ENCODE data around the gene UBA52.
"Not testable (repeated sequence)": the region's sequence is repeated elsewhere in the genome, so short reads cannot be mapped to it uniquely, and the experiment has no call there.

UBA52 gene

GRCh38 chr19:18537431-18537830 lies 34.2 kb upstream of the UBA52 start:
- Histone ChIP-seq H3K27ac (ENCODE audit: low read depth, low read length) (no peak overlapping the region), H3K9me3 (ENCODE audit: control insufficient read depth, insufficient read depth, low read length) (no peaks in the 10 kb centered on the region), H3K4me3 (ENCODE audit: low read depth, low read length) (no peak overlapping the region), H3K4me1 (ENCODE audit: control insufficient read depth, insufficient read depth, low read length) (0 out of 2 replicates have a peak, but pooled peaks cover 2% of the 10 kb centered on the region), H3K36me3 (ENCODE audit: control insufficient read depth, insufficient read depth, low read length) (peaks cover 72% of the 10 kb centered on the region), H3K9ac (ENCODE audit: low read depth, low read length) (no peak overlapping the region), H3K27me3 (ENCODE audit: control insufficient read depth, insufficient read depth, low read length) (no peaks in the 10 kb centered on the region)

DNA sequence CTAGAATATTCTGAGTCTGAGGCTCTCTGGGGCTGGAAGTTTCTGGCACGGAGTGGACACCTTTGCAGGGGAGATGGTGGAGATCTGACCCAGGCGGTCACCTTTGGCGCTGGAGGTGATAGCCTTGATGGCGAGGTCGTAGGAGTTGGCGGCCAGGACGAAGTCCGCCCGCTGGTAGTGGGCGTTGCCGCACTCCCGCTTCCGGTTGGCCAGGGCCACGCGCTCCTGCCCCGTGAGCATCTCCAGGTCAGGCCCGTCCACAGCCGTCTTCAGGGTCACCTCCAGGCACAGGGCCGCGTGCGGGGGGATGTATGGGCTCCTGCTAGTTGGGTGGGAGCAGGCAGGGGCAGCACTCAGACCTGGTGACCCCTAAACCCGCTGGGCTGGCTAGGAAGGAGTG lies 33.5 kb upstream of the UBA52 start:
- Histone ChIP-seq H3K27me3 (ENCODE audit: control insufficient read depth, insufficient read depth, low read length) (no peaks in the 10 kb centered on the region), H3K9me3 (ENCODE audit: control insufficient read depth, insufficient read depth, low read length) (no peaks in the 10 kb centered on the region), H3K36me3 (ENCODE audit: control insufficient read depth, insufficient read depth, low read length) (peaks cover 65% of the 10 kb centered on the region), H3K9ac (ENCODE audit: low read depth, low read length) (no peak overlapping the region), H3K4me1 (ENCODE audit: control insufficient read depth, insufficient read depth, low read length) (0 out of 2 replicates have a peak, but pooled peaks cover 3% of the 10 kb centered on the region), H3K27ac (ENCODE audit: low read depth, low read length) (no peak overlapping the region), H3K4me3 (ENCODE audit: low read depth, low read length) (no peak overlapping the region)

DNA sequence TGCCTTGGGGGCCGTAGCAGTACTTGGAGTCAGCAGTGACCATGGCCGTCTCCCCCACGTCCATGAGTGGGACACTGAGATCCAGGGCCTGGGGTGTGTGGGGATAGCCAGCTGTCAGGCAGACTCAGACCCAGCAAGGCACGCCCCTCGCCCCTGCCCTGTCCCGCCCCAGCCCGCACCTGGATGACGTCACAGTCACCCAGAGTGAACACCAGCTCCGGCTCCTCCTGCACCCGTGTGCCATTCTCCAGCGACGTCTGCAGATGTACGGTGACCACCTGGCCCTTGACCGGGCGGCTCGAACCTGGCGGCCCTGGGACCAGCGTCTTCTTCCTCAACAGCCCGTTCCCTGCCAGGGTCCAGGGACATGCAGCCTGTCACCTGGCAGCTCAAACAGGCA lies 32.3 kb upstream of the UBA52 start:
- H3K4me1 ChIP-seq (ENCODE audit: control insufficient read depth, insufficient read depth, low read length), result peaks cover 9% of the 10 kb centered on the region
- H3K27ac ChIP-seq (ENCODE audit: low read depth, low read length), result no peak overlapping the region
- H3K9ac ChIP-seq (ENCODE audit: low read depth, low read length), result no peak overlapping the region
- H3K4me3 ChIP-seq (ENCODE audit: low read depth, low read length), result no peak overlapping the region
- peaks cover 62% of the 10 kb centered on the region for H3K36me3 ChIP-seq (ENCODE audit: control insufficient read depth, insufficient read depth, low read length)
- H3K27me3 ChIP-seq (ENCODE audit: control insufficient read depth, insufficient read depth, low read length), result no peaks in the 10 kb centered on the region
- no peaks in the 10 kb centered on the region for H3K9me3 ChIP-seq (ENCODE audit: control insufficient read depth, insufficient read depth, low read length)

DNA sequence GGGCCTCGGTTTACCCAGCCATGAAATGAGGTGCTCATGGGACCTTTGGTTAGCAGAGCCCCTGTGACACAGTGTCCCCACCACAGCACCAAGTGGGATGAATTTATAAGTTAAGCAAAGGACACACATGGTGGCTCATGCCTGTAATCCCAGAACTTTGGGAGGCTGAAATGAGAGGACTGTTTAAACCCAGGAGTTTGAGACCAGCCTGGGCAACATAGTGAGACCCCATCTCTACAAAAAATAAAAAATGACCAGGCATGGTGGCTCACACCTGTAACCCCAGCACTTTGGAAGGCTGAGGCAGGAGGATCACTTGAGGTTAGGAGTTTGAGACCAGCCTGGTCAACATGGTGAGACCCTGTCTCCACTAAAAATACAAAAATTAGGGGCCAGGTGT lies 31.5 kb upstream of the UBA52 start:
- H3K9me3 ChIP-seq (ENCODE audit: control insufficient read depth, insufficient read depth, low read length); H3K4me1 ChIP-seq (ENCODE audit: control insufficient read depth, insufficient read depth, low read length); H3K27ac ChIP-seq (ENCODE audit: low read depth, low read length); H3K9ac ChIP-seq (ENCODE audit: low read depth, low read length); H3K4me3 ChIP-seq (ENCODE audit: low read depth, low read length); H3K27me3 ChIP-seq (ENCODE audit: control insufficient read depth, insufficient read depth, low read length): not testable (repeated sequence)
- peaks cover 59% of the 10 kb centered on the region for H3K36me3 ChIP-seq (ENCODE audit: control insufficient read depth, insufficient read depth, low read length)

DNA sequence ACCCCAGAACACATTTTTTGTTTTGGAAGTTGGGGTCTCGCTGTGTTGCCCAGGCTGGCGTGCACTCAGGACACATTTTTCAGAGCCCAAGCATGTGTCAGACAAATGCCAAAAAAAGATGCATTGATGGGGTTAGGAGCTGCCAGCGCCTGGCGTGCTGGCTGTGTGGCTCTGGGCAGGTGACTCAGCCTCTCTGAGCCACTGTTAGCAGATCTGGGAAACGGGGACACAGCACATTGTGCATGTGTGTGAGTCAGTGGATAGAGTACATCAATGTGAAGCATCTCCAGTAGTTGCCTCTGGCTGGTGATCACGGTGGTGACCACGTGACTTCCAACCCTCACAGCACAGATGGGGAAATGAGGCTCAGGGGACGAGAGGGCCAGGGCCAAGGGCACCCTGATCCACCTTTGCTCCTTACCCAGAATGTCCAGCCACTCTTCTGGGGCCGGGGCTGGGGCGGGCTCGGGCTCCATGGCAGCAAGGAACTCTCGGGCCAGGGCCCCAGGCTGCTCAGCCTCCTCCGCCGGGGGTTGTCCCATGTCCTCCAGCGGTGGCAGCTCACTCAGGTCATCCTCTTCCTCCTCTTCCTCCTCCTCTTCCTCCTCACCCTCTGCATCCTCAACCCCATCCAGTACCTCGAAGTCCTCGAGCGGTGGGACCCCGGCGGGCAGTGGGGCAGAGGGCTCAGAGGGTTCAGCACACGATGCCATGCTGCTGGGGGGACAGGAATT lies 30.2 kb upstream of the UBA52 start:
- Histone ChIP-seq H3K9ac (ENCODE audit: low read depth, low read length) (no peak overlapping the region), H3K27me3 (ENCODE audit: control insufficient read depth, insufficient read depth, low read length) (no peaks in the 10 kb centered on the region), H3K27ac (ENCODE audit: low read depth, low read length) (no peak overlapping the region), H3K4me1 (ENCODE audit: control insufficient read depth, insufficient read depth, low read length) (peaks cover 9% of the 10 kb centered on the region), H3K36me3 (ENCODE audit: control insufficient read depth, insufficient read depth, low read length) (peaks cover 47% of the 10 kb centered on the region), H3K9me3 (ENCODE audit: control insufficient read depth, insufficient read depth, low read length) (no peaks in the 10 kb centered on the region), H3K4me3 (ENCODE audit: low read depth, low read length) (no peak overlapping the region)

DNA sequence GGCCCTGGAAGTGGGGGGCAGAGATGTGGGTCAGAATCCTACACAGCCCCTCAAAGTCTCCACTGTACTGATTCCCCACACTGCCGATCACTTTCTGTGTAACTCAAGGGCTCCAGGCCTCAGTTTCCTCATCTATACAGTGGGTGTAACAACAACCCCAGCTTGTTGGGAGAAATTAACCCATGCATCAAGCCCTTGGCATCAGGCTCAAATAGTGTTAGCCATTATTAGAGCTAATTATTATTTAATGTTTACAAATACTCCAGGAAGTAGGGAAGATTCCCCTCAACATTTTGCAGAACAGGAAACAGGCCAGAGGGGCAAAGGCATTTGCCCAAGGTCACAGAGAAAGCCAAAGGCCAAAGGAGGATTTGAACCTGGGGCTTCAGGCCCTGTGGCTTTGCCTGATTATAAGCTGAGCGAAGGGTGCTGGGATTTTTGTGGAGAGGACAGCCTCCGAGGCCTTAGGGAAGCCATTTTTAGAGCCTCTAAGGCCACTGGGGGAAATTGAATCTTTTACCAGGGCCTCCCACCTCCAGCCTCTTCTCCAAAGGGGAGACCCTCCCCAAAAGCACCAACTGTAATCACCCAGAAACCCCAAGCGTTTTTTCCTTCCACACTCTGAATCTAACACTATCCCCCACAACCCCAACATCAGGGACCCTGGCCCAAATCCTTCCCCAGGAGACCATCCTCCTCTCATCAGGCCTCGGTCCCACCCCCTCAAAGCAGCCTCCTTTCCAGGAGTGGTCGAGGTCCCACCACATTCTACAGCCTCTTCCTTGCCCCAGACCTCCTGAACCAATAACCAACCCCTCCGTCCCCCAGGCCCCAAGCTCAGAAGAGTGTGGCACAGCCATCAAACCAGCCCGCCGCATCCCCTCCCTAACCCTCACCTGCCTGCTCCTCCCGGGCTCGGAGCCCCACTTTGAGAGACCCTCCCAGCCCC lies 29.4 kb upstream of the UBA52 start:
- H3K4me3 ChIP-seq (ENCODE audit: low read depth, low read length), result peak overlapping the region; percentile 61
- H3K9ac ChIP-seq (ENCODE audit: low read depth, low read length), result no peak overlapping the region
- H3K27ac ChIP-seq (ENCODE audit: low read depth, low read length), result no peak overlapping the region
- H3K36me3 ChIP-seq (ENCODE audit: control insufficient read depth, insufficient read depth, low read length), result peaks cover 39% of the 10 kb centered on the region
- no peaks in the 10 kb centered on the region for H3K27me3 ChIP-seq (ENCODE audit: control insufficient read depth, insufficient read depth, low read length)
- no peaks in the 10 kb centered on the region for H3K9me3 ChIP-seq (ENCODE audit: control insufficient read depth, insufficient read depth, low read length)
- H3K4me1 ChIP-seq (ENCODE audit: control insufficient read depth, insufficient read depth, low read length), result peaks cover 9% of the 10 kb centered on the region

DNA sequence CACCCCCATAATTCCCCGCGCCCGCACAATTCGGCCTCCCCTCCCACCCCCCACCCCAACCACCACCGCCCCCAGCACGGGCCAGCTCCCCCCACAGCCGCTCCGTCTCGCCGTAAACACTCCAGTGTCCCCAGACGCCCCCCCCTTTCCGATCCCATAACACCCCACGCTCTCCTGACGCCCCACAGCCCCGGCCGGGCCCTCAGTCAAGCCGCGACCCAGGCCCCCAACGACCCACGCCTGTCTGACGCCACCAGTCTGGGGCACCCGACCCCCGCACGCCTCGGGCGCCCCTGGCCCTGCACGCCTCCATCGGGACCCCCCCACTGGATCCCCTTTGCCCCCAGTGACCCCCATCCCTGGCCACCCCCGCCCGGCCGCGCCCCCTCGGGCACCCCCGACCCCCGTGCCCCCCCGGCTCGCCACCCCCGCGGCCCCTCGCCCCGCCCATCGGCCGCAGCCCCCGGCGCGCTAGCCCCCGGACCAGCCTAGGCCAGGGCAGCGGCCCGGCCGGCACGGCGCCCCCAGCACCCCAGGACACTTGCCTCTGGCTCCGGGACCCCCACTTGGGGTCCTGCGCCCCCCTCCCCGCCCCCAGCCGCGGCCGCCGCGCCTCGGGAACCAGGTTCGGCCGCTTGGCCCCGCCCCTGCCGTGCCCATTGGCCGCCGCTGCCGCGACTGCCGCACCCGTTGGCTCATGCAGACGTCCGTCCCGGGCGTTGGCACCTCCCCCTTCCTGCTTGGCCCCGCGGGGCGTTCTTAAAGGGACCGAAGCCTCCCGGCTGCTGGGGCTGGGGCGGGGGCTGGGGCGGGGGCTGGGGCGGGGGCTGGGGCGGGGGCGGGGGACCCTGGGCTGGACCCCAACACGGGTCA lies 28.5 kb upstream of the UBA52 start, which contains the start of gene FKBP8:
Gene FKBP8, minus strand, starts transcription at position 633 of the 873 bp plus-strand sequence. CDS start 1,603 bp downstream, outside the sequence.
- no peaks in the 10 kb centered on the region for H3K9me3 ChIP-seq (ENCODE audit: control insufficient read depth, insufficient read depth, low read length)
- no peaks in the 10 kb centered on the region for H3K27me3 ChIP-seq (ENCODE audit: control insufficient read depth, insufficient read depth, low read length)
- no peak within 1 kb of the TSS for H3K9ac ChIP-seq (ENCODE audit: low read depth, low read length)
- peak within 1 kb of the TSS; percentile 51 for H3K27ac ChIP-seq (ENCODE audit: low read depth, low read length)
- peaks cover 9% of the 10 kb centered on the region for H3K4me1 ChIP-seq (ENCODE audit: control insufficient read depth, insufficient read depth, low read length)
- H3K4me3 ChIP-seq (ENCODE audit: low read depth, low read length), result peak within 1 kb of the TSS; percentile 69
- peaks cover 30% of the 10 kb centered on the region for H3K36me3 ChIP-seq (ENCODE audit: control insufficient read depth, insufficient read depth, low read length)

DNA sequence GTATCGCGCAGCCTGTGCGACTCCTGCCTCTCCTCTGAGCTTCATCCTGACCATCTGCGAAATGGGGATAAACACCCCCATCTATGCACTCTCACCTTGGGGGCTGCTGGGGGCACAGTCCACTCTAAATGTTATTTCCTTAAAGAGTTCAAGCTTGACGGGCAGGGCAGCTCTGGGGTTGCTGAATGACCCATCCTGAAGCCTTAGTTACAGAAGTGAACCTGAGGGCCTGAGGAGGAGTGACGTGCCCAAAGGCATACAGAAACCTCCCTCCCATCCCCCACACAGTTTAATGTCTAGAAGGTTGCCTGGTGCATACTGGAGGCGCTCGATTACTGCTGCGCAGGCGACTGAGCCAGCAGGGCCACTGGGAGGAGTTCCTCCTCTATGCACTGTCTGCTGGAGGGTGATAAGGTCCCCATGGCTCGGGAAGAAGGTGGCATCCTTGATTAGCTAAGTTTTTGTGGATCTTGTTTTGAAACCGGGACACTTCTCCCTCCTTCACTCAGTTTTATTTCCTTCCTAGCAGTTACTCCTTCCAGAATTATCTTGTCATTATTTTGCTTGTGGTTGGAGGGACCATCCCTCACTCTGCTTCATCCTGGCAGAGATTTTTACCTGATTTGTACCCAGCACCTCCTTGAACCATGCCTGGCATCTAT lies 27.7 kb upstream of the UBA52 start:
- Histone ChIP-seq H3K4me1 (ENCODE audit: control insufficient read depth, insufficient read depth, low read length) (peaks cover 9% of the 10 kb centered on the region), H3K27ac (ENCODE audit: low read depth, low read length) (no peak overlapping the region), H3K4me3 (ENCODE audit: low read depth, low read length) (peak overlapping the region; percentile 69), H3K9ac (ENCODE audit: low read depth, low read length) (no peak overlapping the region), H3K9me3 (ENCODE audit: control insufficient read depth, insufficient read depth, low read length) (no peaks in the 10 kb centered on the region), H3K27me3 (ENCODE audit: control insufficient read depth, insufficient read depth, low read length) (no peaks in the 10 kb centered on the region), H3K36me3 (ENCODE audit: control insufficient read depth, insufficient read depth, low read length) (peaks cover 30% of the 10 kb centered on the region)

GRCh38 chr19:18551631-18552030 lies 20.0 kb upstream of the UBA52 start:
- H3K4me3 ChIP-seq (ENCODE audit: low read depth, low read length), result no peak overlapping the region
- H3K27ac ChIP-seq (ENCODE audit: low read depth, low read length), result no peak overlapping the region
- H3K9me3 ChIP-seq (ENCODE audit: control insufficient read depth, insufficient read depth, low read length), result no peaks in the 10 kb centered on the region
- H3K4me1 ChIP-seq (ENCODE audit: control insufficient read depth, insufficient read depth, low read length), result no peaks in the 10 kb centered on the region
- no peaks in the 10 kb centered on the region for H3K36me3 ChIP-seq (ENCODE audit: control insufficient read depth, insufficient read depth, low read length)
- H3K27me3 ChIP-seq (ENCODE audit: control insufficient read depth, insufficient read depth, low read length), result no peaks in the 10 kb centered on the region
- H3K9ac ChIP-seq (ENCODE audit: low read depth, low read length), result no peak overlapping the region
